ENCODE measurements around the gene GABRR2. TPM values are rescaled to one million over a fixed set of nuclear protein-coding genes. Genes with fewer than 3 reads are reported as not detected.

GABRR2 gene
- total RNA-seq, 4 donors from 2014 or later: 0.57 to 1.4 TPM; not detected in 2

DNA sequence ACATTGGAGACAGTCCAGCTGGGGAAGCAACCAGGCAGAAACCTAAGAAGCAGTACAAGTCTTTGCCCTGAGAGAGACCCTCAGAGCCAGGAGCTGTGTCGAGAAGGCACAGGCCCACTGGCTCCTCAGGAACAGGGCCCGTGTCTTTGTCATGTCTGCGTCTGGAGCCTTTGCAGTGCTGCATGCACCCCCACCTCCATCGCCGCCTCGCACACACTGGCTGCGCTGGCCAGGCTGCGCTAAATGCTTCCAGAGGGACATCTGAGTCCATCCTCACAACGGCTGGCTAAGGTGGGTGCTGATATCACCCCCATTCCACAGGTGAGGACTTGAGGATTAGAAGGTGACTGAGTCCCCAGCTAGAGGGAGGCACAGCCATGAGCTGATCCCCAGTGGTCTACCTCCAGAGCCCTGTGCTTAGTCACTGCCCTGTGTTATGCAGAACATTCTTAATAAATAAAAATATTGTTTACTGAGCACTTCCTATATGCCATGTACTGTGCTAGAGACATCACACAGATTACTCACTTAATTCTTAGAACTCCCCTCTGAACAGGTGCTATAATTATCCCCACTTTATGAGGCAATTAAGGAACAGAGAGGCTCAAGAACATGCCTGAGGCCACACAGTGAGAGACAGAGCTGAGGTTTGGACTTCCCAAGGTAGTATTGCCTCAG is 27.6 kb downstream of the GABRR2 start:
- TF ChIP-seq, protein P1, sequence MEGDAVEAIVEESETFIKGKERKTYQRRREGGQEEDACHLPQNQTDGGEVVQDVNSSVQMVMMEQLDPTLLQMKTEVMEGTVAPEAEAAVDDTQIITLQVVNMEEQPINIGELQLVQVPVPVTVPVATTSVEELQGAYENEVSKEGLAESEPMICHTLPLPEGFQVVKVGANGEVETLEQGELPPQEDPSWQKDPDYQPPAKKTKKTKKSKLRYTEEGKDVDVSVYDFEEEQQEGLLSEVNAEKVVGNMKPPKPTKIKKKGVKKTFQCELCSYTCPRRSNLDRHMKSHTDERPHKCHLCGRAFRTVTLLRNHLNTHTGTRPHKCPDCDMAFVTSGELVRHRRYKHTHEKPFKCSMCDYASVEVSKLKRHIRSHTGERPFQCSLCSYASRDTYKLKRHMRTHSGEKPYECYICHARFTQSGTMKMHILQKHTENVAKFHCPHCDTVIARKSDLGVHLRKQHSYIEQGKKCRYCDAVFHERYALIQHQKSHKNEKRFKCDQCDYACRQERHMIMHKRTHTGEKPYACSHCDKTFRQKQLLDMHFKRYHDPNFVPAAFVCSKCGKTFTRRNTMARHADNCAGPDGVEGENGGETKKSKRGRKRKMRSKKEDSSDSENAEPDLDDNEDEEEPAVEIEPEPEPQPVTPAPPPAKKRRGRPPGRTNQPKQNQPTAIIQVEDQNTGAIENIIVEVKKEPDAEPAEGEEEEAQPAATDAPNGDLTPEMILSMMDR (IDR thresholded peaks at IDR 0.05; ENCODE audit: low read depth): no peak

DNA sequence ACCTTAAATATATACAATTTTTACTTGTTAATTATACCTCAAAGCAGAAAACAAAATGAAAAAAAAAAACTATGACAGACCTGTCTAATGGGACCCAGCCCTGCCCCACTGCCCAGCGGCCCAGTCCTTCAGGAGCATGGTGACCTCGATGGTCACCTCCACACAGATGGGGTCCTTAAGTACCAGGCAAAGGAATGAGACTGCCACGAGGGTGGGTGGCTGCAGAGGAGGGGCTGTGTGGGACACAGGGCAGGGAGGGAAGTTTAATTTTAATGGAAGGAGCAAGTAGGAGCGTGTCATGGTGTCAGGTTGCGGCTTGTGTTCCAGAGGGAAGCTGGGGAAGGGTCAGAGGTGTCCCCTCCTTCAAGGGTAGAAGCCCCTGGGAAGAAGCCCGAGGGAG is 28.6 kb downstream of the GABRR2 start:
- TF ChIP-seq, protein P1 (IDR thresholded peaks at IDR 0.05; ENCODE audit: low read depth): no peak

DNA sequence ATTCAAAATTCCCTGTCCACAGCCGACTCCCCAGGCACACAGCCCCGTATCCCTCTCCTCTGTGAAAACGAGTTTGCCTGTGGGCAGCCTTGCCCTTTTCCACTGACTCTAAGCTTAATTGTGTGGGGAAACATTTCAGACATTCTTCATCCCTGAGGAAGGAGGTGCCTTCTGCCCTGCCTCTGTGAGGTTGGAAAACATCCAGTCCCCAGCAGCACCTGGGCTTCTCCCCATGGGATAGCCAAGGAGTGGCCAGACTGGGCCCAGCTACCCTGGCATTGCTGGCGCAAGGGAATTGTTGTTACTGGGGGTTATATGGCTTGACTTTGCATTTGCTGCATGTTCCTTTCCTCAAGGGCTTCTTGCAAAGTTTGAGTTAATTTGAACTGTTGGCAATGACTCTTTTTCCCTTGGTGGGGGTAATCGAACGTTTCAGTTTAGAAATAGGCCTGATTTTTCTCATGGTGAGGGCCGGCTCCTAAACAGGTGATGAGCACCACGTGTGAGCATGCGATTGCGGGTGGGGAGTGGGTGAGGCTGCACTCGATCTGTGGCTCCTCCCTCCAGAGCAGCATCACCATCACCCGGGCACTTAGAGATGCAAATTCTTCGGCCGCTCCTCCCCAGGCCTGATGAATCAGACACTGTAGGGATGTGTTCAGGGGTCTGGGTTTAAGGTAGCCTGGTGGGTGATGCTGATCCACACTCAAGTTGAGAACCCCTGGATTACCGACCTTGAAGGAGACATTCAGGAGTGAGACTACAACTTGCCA is 29.9 kb downstream of the GABRR2 start:
- TF ChIP-seq, protein P1 (IDR thresholded peaks at IDR 0.05; ENCODE audit: low read depth): no peak

DNA sequence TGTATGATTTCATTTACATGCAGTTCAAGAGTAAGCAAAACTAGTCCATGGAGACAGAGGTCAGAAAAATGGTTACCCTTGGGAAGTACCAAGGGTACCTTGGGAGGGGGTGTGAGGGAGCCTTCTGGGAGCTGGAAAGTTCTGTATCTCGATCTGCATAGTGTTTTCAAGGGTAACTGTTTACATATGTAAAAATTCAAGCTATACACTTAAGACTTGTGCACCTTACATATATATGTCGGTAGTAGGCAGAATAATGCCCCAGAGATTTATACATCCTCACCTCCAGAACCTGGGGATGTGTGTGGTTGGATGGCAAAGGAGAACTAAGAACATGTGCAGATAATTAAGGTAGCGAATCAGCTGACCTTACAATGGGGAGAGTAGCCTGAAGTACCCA is 31.0 kb downstream of the GABRR2 start:
- TF ChIP-seq, protein P1 (IDR thresholded peaks at IDR 0.05; ENCODE audit: low read depth): no peak

DNA sequence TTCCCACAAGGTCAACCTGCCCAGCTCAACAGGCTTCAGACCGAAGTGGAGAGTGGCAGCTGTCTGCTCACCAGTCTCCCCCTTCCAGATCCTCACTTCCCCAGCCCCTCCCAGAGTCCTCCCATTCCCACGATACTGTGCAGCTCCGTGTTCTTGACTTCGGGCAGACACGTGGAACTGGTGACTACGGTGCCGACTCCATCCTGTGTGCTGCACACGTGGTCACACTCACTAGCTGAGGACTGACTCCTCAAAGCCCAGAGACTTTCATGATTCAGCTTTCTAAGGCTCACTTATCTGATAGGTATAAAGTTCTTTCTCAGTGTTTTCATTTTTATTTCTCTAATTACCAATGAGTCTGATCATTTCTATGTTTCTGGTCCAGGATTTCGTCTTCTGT is 32.4 kb downstream of the GABRR2 start:
- TF ChIP-seq, protein P1 (IDR thresholded peaks at IDR 0.05; ENCODE audit: low read depth): no peak

DNA sequence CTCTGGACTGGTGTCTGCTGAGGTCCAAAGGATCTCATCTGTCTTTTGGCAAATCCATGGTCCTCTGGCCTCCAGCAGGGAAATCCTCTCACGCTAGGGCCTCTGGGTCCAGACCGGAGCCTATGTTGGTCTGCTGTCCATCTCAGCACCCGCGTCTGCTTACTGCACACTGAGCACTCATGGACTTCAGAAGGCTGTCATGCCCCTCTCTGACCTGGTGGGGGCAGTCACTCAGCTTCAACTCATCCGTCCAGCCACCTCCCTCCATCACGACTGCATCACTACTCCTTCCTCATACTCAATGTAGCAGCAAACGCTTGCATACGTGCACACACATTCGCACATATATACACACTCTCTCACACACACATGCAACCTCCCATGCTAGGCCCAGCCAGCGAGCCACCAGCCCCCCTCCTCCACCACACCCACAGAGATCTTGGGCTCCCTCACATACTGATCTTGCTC is 33.3 kb downstream of the GABRR2 start:
- TF ChIP-seq, protein P1 (IDR thresholded peaks at IDR 0.05; ENCODE audit: low read depth): no peak

DNA sequence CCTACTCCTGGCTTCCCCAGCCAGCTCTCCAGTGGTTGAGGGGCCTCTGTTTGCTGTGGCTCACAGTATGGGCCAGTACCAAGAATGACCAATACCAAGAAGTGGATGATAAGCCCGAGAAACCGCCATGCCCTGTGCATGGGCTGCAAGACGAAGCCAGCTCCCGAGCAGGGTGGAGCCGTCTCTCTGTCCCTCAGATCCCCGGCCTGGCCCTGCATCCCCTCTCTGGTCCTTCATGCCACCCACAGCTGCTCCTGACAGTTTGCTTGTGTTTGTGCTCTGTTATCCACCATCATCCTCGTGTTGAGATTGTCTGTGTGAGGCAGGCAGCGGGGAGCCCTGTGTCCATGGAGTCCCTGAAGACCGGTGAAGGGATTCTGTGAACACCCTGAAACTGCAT is 36.1 kb downstream of the GABRR2 start:
- TF ChIP-seq, protein P1 (IDR thresholded peaks at IDR 0.05; ENCODE audit: low read depth): no peak
